Activated CD4-positive, alpha-beta T cell treated with anti-CD3 and anti-CD28 coated beads, Interleukin-2, amount 10 ng/mL, durations not matched to agents 7 days and 5 days (primary cell): ENCODE data around the gene AP3D1. TPM values are rescaled to one million over a fixed set of nuclear protein-coding genes. Genes with fewer than 3 reads are reported as not detected.

Experiments used
- CTCF ChIA-PET: fragments of 350-600 bp; sonication (Branson Sonifier 250); formaldehyde crosslinking; loops from one replicate; lab custom pipeline; 2021; ENCODE audit warnings: antibody characterized with exemption; lab: Charles Lee
- POLR2A ChIA-PET: fragments of 350-600 bp; sonication (Branson Sonifier 250); formaldehyde crosslinking; loops from one replicate; lab custom pipeline; 2021; ENCODE audit warnings: antibody characterized with exemption; lab: Charles Lee
- DNase-seq: peaks from one replicate; pipeline ENCODE4 v3.0.0-alpha.2; 2020
- H3K27ac Mint-ChIP-seq: one replicate; pipeline ENCODE4 v1.8.0; 2021; ENCODE audit warnings: mild to moderate bottlenecking, moderate library complexity, mixed read lengths
- H3K27me3 Mint-ChIP-seq: one replicate; pipeline ENCODE4 v1.8.0; 2021; ENCODE audit warnings: mixed read lengths
- H3K36me3 Mint-ChIP-seq: one replicate; pipeline ENCODE4 v1.8.0; 2021; ENCODE audit warnings: low read depth, mixed read lengths
- H3K4me1 Mint-ChIP-seq: one replicate; pipeline ENCODE4 v1.8.0; 2021; ENCODE audit warnings: mixed read lengths
- H3K4me3 Mint-ChIP-seq: one replicate; pipeline ENCODE4 v1.8.0; 2021; ENCODE audit warnings: mild to moderate bottlenecking, moderate library complexity, mixed read lengths
- H3K9me3 Mint-ChIP-seq: one replicate; pipeline ENCODE4 v1.8.0; 2021; ENCODE audit warnings: mixed read lengths
- total RNA-seq, 2 experiments: library from RNA; stranded (reverse); gene quantifications; one replicate each; pipeline ENCODE4 v1.2.3, GENCODE V29; 2021

The AP3D1 gene
- total RNA-seq, 2 experiments from 2014 or later: 95.7 to 95.8 TPM

- Mint-ChIP-seq H3K4me1 (no peaks in the 10 kb centered on the region), H3K9me3 (no peaks in the 10 kb centered on the region), H3K36me3 (peaks cover 20% of the 10 kb centered on the region), H3K27me3 (no peaks in the 10 kb centered on the region), H3K27ac (no peak overlapping the region), H3K4me3 (no peak overlapping the region)
- POLR2A ChIA-PET: no interaction called here
- CTCF ChIA-PET: no interaction called here
- no peak for DNase-seq
Observed at GRCh38 chr19:2190848-2191455, 39.6 kb upstream of the AP3D1 start.

- Mint-ChIP-seq H3K4me3 (no peak overlapping the region), H3K27me3 (no peaks in the 10 kb centered on the region), H3K9me3 (no peaks in the 10 kb centered on the region), H3K27ac (no peak overlapping the region), H3K4me1 (no peaks in the 10 kb centered on the region), H3K36me3 (peaks cover 26% of the 10 kb centered on the region)
- ChIA-PET POLR2A (no interaction called here), CTCF (no interaction called here)
- no peak for DNase-seq
Observed at GRCh38 chr19:2189880-2190279, 38.5 kb upstream of the AP3D1 start.

GRCh38 chr19:2188708-2189385 is 37.5 kb upstream of the AP3D1 start:
- Mint-ChIP-seq H3K4me3 (no peak overlapping the region), H3K27ac (no peak overlapping the region), H3K36me3 (peaks cover 30% of the 10 kb centered on the region), H3K27me3 (no peaks in the 10 kb centered on the region), H3K9me3 (no peaks in the 10 kb centered on the region), H3K4me1 (no peaks in the 10 kb centered on the region)
- no peak for DNase-seq
- ChIA-PET POLR2A (no interaction called here), CTCF (no interaction called here)

GRCh38 chr19:2187159-2187558 is 35.8 kb upstream of the AP3D1 start:
- Mint-ChIP-seq H3K27me3 (no peaks in the 10 kb centered on the region), H3K36me3 (peaks cover 20% of the 10 kb centered on the region), H3K4me1 (no peaks in the 10 kb centered on the region), H3K9me3 (no peaks in the 10 kb centered on the region), H3K4me3 (no peak overlapping the region), H3K27ac (peak overlapping the region; percentile 57)
- ChIA-PET CTCF (interaction anchor here (0.6 to 1.4 kb wide), 4 partner anchors 10 to 156 kb away, joined by 3 read pairs; no protein-coding TSS in a partner anchor), POLR2A (no interaction called here)
- DNase-seq: no peak

GRCh38 chr19:2186071-2186846 is 34.9 kb upstream of the AP3D1 start:
- POLR2A ChIA-PET: no interaction called here
- Mint-ChIP-seq H3K4me3 (no peak overlapping the region), H3K4me1 (no peaks in the 10 kb centered on the region), H3K27me3 (no peaks in the 10 kb centered on the region), H3K27ac (no peak overlapping the region), H3K9me3 (no peaks in the 10 kb centered on the region), H3K36me3 (peaks cover 17% of the 10 kb centered on the region)
- CTCF ChIA-PET: interaction anchor here (0.8 to 1.5 kb wide), 4 partner anchors 11 to 28 kb away, joined by 3 to 4 read pairs (median 3); no protein-coding TSS in a partner anchor
- no peak for DNase-seq

- Mint-ChIP-seq H3K36me3 (peaks cover 14% of the 10 kb centered on the region), H3K9me3 (no peaks in the 10 kb centered on the region), H3K27ac (no peak overlapping the region), H3K4me1 (no peaks in the 10 kb centered on the region), H3K4me3 (no peak overlapping the region), H3K27me3 (no peaks in the 10 kb centered on the region)
- CTCF ChIA-PET: interaction anchor here (0.8 to 1.5 kb wide), 3 partner anchors 16 to 29 kb away, joined by 3 to 4 read pairs (median 3); no protein-coding TSS in a partner anchor
- DNase-seq: no peak
- POLR2A ChIA-PET: no interaction called here
Observed at GRCh38 chr19:2185734-2186070, 34.3 kb upstream of the AP3D1 start.

- DNase-seq: no peak
- ChIA-PET POLR2A (no interaction called here), CTCF (interaction anchor here (1.5 kb wide), 1 partner anchor 30 kb away, joined by 4 read pairs; no protein-coding TSS in a partner anchor)
- H3K4me1 Mint-ChIP-seq: peaks cover 1% of the 10 kb centered on the region
- no peak overlapping the region for H3K27ac Mint-ChIP-seq
- no peaks in the 10 kb centered on the region for H3K27me3 Mint-ChIP-seq
- no peak overlapping the region for H3K4me3 Mint-ChIP-seq
- peaks cover 16% of the 10 kb centered on the region for H3K36me3 Mint-ChIP-seq
- H3K9me3 Mint-ChIP-seq: no peaks in the 10 kb centered on the region
Observed at GRCh38 chr19:2184422-2184975, 33.1 kb upstream of the AP3D1 start.

- DNase-seq: no peak
- POLR2A ChIA-PET: no interaction called here
- H3K4me3 Mint-ChIP-seq: no peak overlapping the region
- no peaks in the 10 kb centered on the region for H3K9me3 Mint-ChIP-seq
- CTCF ChIA-PET: no interaction called here
- H3K36me3 Mint-ChIP-seq: peaks cover 15% of the 10 kb centered on the region
- no peak overlapping the region for H3K27ac Mint-ChIP-seq
- peaks cover 1% of the 10 kb centered on the region for H3K4me1 Mint-ChIP-seq
- no peaks in the 10 kb centered on the region for H3K27me3 Mint-ChIP-seq
Observed at GRCh38 chr19:2181633-2181997, 30.2 kb upstream of the AP3D1 start.

- H3K27ac Mint-ChIP-seq: no peak overlapping the region
- POLR2A ChIA-PET: no interaction called here
- no peaks in the 10 kb centered on the region for H3K27me3 Mint-ChIP-seq
- CTCF ChIA-PET: interaction anchor here (0.6 to 0.7 kb wide), 2 partner anchors 25 to 77 kb away, joined by 3 read pairs; no protein-coding TSS in a partner anchor
- H3K4me3 Mint-ChIP-seq: no peak overlapping the region
- H3K36me3 Mint-ChIP-seq: peaks cover 16% of the 10 kb centered on the region
- no peaks in the 10 kb centered on the region for H3K9me3 Mint-ChIP-seq
- no peak for DNase-seq
- H3K4me1 Mint-ChIP-seq: peaks cover 1% of the 10 kb centered on the region
Observed at GRCh38 chr19:2180881-2181632, 29.7 kb upstream of the AP3D1 start.

- H3K4me3 Mint-ChIP-seq: no peak overlapping the region
- H3K4me1 Mint-ChIP-seq: peaks cover 1% of the 10 kb centered on the region
- DNase-seq: no peak
- POLR2A ChIA-PET: no interaction called here
- H3K9me3 Mint-ChIP-seq: no peaks in the 10 kb centered on the region
- CTCF ChIA-PET: no interaction called here
- H3K27ac Mint-ChIP-seq: no peak overlapping the region
- peaks cover 11% of the 10 kb centered on the region for H3K36me3 Mint-ChIP-seq
- H3K27me3 Mint-ChIP-seq: no peaks in the 10 kb centered on the region
Observed at GRCh38 chr19:2180114-2180513, 28.7 kb upstream of the AP3D1 start.

GRCh38 chr19:2179095-2179494 is 27.7 kb upstream of the AP3D1 start:
- Mint-ChIP-seq H3K9me3 (no peaks in the 10 kb centered on the region), H3K27ac (peak overlapping the region; percentile 13), H3K4me1 (peaks cover 4% of the 10 kb centered on the region), H3K36me3 (peaks cover 8% of the 10 kb centered on the region), H3K27me3 (no peaks in the 10 kb centered on the region), H3K4me3 (no peak overlapping the region)
- ChIA-PET CTCF (interaction anchor here (0.6 kb wide), 1 partner anchor 20 kb away, joined by 3 read pairs; no protein-coding TSS in a partner anchor), POLR2A (no interaction called here)
- DNase-seq: no peak

GRCh38 chr19:2176337-2176994 is 25.1 kb upstream of the AP3D1 start:
- H3K36me3 Mint-ChIP-seq: peaks cover 6% of the 10 kb centered on the region
- no peak overlapping the region for H3K4me3 Mint-ChIP-seq
- no peaks in the 10 kb centered on the region for H3K9me3 Mint-ChIP-seq
- H3K4me1 Mint-ChIP-seq: peaks cover 8% of the 10 kb centered on the region
- ChIA-PET POLR2A (no interaction called here), CTCF (no interaction called here)
- no peak for DNase-seq
- H3K27me3 Mint-ChIP-seq: no peaks in the 10 kb centered on the region
- no peak overlapping the region for H3K27ac Mint-ChIP-seq
